Esophagus muscularis mucosa (tissue), 4 donors: ENCODE results near the gene SERPINB1. TPM values are rescaled to one million over a fixed set of nuclear protein-coding genes. Genes with fewer than 3 reads are reported as not detected.
A peak's percentile ranks its signal among the peaks of the same experiment; 100 is the strongest.
"Not testable (repeated sequence)": the region's sequence is repeated elsewhere in the genome, so short reads cannot be mapped to it uniquely, and the experiment has no call there.

Source experiments
- DNase-seq: peaks from one replicate; pipeline ENCODE4 v3.0.0-alpha.2; 2017; ENCODE audit errors: extremely low spot score
- H3K27ac ChIP-seq, 4 donors: fragments of 200-600 bp; sonication (generic); replicated peaks in 1 of 4; 1 replicate in 3 of 4; 2 replicates in 1 of 4; pipeline ENCODE4 v1.5.1; 2016 to 2019; ENCODE audit warnings: mild to moderate bottlenecking in 1 of 4
- H3K27me3 ChIP-seq, 4 donors: fragments of 200-600 bp; sonication (generic); one replicate each; pipeline versions ENCODE4 v1.5.1 to v1.6.0; 2016 to 2019
- H3K36me3 ChIP-seq, 4 donors: fragments of 200-600 bp; sonication (generic); one replicate each; pipeline ENCODE4 v1.5.1; 2016 to 2019
- H3K4me1 ChIP-seq, 4 donors: fragments of 200-600 bp; sonication (generic); one replicate each; pipeline ENCODE4 v1.5.1; 2016 to 2019
- H3K4me3 ChIP-seq, 4 donors: fragments of 200-600 bp; sonication (generic); 1 replicate in 2 of 4; 2 replicates in 2 of 4; pipeline ENCODE4 v1.5.1; 2016 to 2019; ENCODE audit warnings: mild to moderate bottlenecking in 4 of 4, moderate library complexity in 1 of 4
- H3K9me3 ChIP-seq, 4 donors: fragments of 200-600 bp; sonication (generic); 1 replicate in 3 of 4; 2 replicates in 1 of 4; pipeline ENCODE4 v1.5.1; 2016 to 2019
- EP300 ChIP-seq: sonication (generic); formaldehyde crosslinking; IDR thresholded peaks from one replicate; pipeline ENCODE4 v1.6.1; 2017; ENCODE audit warnings: antibody characterized with exemption
- POLR2A ChIP-seq: fragments of 450-650 bp; IDR thresholded peaks from one replicate; pipeline ENCODE4 v1.6.1; 2017; ENCODE audit warnings: antibody characterized with exemption, moderate library complexity, mild to moderate bottlenecking, low read depth
- POLR2AphosphoS5 ChIP-seq, 2 donors: sonication (generic); formaldehyde crosslinking; IDR thresholded peaks; one replicate each; pipeline ENCODE4 v1.6.1; 2017; ENCODE audit warnings: antibody characterized with exemption in 2 of 2
- WGBS: methylation state at CpG from one replicate; pipeline ENCODE4 v1.1.5; 2018; 5-methylcytosine and 5-hydroxymethylcytosine counted together
- intact Hi-C: fragments of 100-400 bp; cut with DNase I; formaldehyde crosslinking; loops from one replicate; pipeline ENCODE4 v1.15.1; 2023
- total RNA-seq, 4 donors: library from RNA; depleted of rRNA; stranded (reverse); fragments of >200 nt; gene quantifications; one replicate each; pipeline versions ENCODE4 v1.1.0 to v1.2.1, GENCODE V29; 2016
- TF ChIP-seq, protein P1 (sequence below), 3 experiments: fragments of 200-600 bp in 2 of 3; fragments of 450-650 bp in 1 of 3; sonication (generic) in 2 of 3; IDR thresholded peaks; one replicate each; pipeline ENCODE4 v1.5.1; 2017 to 2019; ENCODE audit warnings: antibody characterized with exemption in 3 of 3, mild to moderate bottlenecking in 2 of 3, moderate library complexity in 1 of 3

Gene SERPINB1
- total RNA-seq, 4 donors from 2014 or later, result 23.3 to 123 (median 29.9) TPM

DNA sequence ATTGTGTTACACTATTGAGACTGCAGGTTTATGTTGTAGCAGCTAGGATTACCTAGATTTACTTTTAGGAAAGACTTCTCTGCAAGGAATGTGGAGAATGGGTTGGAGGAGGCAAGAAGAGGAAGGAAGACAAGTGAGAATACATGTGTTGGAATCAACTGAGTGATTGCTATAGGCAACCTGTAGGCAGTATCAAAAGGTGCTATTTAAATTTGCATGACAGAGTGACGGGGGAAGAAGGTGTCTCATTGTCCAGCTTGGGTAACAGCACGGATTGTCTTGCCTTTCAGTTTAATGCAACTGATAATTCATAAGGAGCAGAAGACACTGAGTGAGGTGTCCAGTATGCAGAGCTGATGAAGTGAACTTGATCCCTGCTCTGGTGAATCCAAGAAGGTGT, 42.0 kb upstream of the SERPINB1 start:
- H3K4me1 ChIP-seq, result no peaks in the 10 kb centered on the region
- TF ChIP-seq EP300 (no peak), POLR2A (no peak), POLR2AphosphoS5 (IDR thresholded peaks at IDR 0.05) (no peak)
- TF ChIP-seq, protein P1, sequence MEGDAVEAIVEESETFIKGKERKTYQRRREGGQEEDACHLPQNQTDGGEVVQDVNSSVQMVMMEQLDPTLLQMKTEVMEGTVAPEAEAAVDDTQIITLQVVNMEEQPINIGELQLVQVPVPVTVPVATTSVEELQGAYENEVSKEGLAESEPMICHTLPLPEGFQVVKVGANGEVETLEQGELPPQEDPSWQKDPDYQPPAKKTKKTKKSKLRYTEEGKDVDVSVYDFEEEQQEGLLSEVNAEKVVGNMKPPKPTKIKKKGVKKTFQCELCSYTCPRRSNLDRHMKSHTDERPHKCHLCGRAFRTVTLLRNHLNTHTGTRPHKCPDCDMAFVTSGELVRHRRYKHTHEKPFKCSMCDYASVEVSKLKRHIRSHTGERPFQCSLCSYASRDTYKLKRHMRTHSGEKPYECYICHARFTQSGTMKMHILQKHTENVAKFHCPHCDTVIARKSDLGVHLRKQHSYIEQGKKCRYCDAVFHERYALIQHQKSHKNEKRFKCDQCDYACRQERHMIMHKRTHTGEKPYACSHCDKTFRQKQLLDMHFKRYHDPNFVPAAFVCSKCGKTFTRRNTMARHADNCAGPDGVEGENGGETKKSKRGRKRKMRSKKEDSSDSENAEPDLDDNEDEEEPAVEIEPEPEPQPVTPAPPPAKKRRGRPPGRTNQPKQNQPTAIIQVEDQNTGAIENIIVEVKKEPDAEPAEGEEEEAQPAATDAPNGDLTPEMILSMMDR (IDR thresholded peaks at IDR 0.05), result no peak
- no peaks in the 10 kb centered on the region for H3K27me3 ChIP-seq
- H3K27ac ChIP-seq, result no peak overlapping the region
- no peaks in the 10 kb centered on the region for H3K9me3 ChIP-seq
- intact Hi-C loops, result no loop called here
- no peak overlapping the region for H3K4me3 ChIP-seq
- 84% methylated on average over 2 of the region's 2 CpGs for WGBS
- DNase-seq, result peak; percentile 10
- peaks cover 0 to 4% (median 0%) of the 10 kb centered on the region in 4 donors for H3K36me3 ChIP-seq

DNA sequence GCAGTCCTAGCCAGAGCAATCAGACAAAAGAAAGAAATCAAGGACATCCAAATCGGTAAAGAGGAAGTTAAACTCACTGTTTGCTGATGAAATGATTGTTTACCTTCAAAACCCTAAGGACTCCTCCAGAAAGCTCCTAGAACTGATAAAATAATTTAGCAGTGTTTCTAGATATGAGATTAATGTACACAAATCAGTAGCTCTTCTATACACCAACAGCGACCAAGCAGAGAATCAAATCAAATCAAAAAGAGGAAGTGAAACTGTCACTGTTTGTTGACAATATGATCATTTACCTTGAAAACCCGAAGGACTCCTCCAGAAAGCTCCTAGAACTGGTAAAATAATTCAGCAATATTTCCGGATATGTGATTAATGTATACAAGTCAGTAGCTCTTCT, 39.8 kb upstream of the SERPINB1 start:
- H3K9me3 ChIP-seq, result no peaks in the 10 kb centered on the region
- DNase-seq, result no peak
- TF ChIP-seq EP300 (no peak), POLR2A (no peak), POLR2AphosphoS5 (IDR thresholded peaks at IDR 0.05) (no peak)
- TF ChIP-seq, protein P1 (IDR thresholded peaks at IDR 0.05), result no peak

DNA sequence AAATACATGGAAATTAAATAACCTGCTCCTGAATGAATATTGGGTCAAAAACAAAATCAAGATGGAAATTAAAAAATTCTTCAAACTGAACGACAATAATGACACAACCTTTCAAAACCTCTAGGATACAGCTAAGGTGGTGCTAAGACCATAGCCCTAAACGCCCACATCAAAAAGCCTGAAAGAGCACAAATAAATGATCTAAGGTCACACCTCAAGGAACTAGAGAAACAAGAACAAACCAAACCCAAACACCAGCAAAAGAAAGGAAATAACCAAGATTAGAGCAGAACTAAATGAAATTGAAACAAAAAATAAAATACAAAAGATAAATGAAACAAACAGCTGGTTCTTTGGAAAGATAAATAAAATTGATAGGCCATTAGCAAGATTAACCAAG, 38.5 kb upstream of the SERPINB1 start:
- H3K4me1 ChIP-seq, result peaks cover 22 to 31% (median 30%) of the 10 kb centered on the region in 4 donors
- H3K4me3 ChIP-seq, H3K27me3 ChIP-seq, H3K36me3 ChIP-seq, DNase-seq, intact Hi-C loops, H3K9me3 ChIP-seq, H3K27ac ChIP-seq: not testable (repeated sequence)
- WGBS, result 71% methylated on average over 2 of the region's 2 CpGs

More for the DNA sequence above, 39.8 kb upstream of the SERPINB1 start:
- Histone ChIP-seq H3K4me1 (peaks cover 16 to 18% (median 18%) of the 10 kb centered on the region in 4 donors), H3K4me3 (no peak overlapping the region), H3K27me3 (no peaks in the 10 kb centered on the region), H3K36me3 (no peaks in the 10 kb centered on the region), H3K27ac (no peak overlapping the region)
- intact Hi-C loops, result no loop called here
- WGBS, result 66% methylated on average over 4 of the region's 4 CpGs

DNA sequence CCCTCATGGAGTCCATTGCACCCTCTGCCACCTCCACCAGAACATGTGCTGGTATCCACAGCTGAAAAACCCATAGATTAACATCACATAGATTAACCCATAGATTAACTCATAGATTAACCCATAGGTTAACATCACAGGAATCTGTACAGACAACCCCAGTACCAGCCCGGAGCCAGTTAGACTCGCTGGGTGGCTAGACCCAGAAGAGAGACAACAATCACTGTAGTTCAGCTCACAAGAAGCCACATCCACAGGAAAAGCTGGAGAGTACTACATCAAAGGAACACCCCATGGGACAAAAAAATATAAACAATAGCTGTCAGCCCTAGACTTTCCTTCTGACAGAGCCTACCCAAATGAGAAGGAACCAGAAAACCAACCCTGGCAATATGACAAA, 36.3 kb upstream of the SERPINB1 start:
- intact Hi-C loops, result no loop called here
- Histone ChIP-seq H3K9me3 (no peaks in the 10 kb centered on the region), H3K27me3 (no peaks in the 10 kb centered on the region), H3K27ac (peak overlapping the region in 3 of 4 donors; percentile 74 to 83 (median 81)), H3K4me3 (no peak overlapping the region), H3K4me1 (peaks cover 23 to 44% (median 43%) of the 10 kb centered on the region in 4 donors), H3K36me3 (no peaks in the 10 kb centered on the region)
- 68% methylated on average over 2 of the region's 2 CpGs for WGBS
- TF ChIP-seq POLR2A, result no peak
- no peak for TF ChIP-seq EP300
- TF ChIP-seq, protein P1 (IDR thresholded peaks at IDR 0.05), result no peak
- no peak for TF ChIP-seq POLR2AphosphoS5 (IDR thresholded peaks at IDR 0.05)
- peak; percentile 53 for DNase-seq

DNA sequence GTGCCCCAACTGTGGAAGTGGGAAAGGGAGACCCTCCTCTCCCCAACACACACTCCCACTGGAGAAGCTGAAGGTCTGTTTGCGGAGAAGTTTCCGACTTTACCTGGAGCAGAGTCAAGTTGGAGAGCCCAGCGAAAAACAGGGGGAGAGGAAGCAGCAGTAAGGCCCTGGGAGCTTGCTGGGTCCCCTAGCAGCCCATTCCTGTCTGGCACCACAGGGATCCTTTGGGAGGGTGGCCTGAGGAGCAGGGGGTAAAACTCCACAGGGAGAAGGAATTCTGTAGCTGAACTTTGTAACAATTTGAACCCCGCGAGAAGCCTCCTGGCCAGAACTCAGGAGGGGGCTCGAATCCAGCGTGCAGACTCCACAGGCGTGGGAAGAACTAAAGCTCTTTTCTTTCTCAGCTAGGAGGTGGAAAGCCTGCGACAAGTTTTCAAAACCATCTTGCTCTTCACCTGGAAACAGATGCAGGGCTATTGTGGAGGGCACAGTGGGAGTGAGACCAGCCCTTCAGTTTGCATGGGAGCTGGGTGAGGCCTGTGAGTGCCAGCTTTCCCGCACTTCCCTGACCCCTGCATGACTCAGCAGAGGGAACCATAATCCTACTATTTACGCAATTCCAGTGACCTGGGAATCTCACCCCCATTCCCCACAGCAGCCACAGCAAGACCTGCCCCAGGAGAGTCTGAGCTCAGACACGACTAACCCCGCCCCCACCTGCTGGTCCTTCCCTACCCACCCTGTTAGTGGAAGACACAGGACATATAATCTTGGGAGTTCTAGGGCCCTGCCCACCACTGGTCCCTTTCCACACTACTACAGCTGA, 35.6 kb upstream of the SERPINB1 start:
- WGBS, result 75% methylated on average over 13 of the region's 13 CpGs
- H3K27ac ChIP-seq, result peak overlapping the region; percentile 74 to 83 (median 80)
- H3K4me1 ChIP-seq, result peaks cover 23 to 50% (median 47%) of the 10 kb centered on the region in 4 donors

More for the DNA sequence above, 35.6 kb upstream of the SERPINB1 start:
- no peak for TF ChIP-seq EP300
- H3K9me3 ChIP-seq, result no peaks in the 10 kb centered on the region
- DNase-seq, result peak; percentile 86
- intact Hi-C loops, result no loop called here
- peak overlapping the region; percentile 61 to 65 (median 63) for H3K4me3 ChIP-seq
- no peaks in the 10 kb centered on the region for H3K27me3 ChIP-seq
- H3K36me3 ChIP-seq, result no peaks in the 10 kb centered on the region
